ENCODE results near the gene COL5A1.

The COL5A1 gene

GRCh38 chr9:134793288-134794188 lies 151.9 kb downstream of the COL5A1 start:
- no peak for TF ChIP-seq CTCF (IDR thresholded peaks at IDR 0.05; ENCODE audit: poor library complexity, severe bottlenecking)
- H3K4me1 ChIP-seq (ENCODE audit: insufficient read depth, poor library complexity, severe bottlenecking), result no peaks in the 10 kb centered on the region
- no peaks in the 10 kb centered on the region for H3K9me3 ChIP-seq (ENCODE audit: severe bottlenecking)
- H3K4me3 ChIP-seq (ENCODE audit: severe bottlenecking), result no peak overlapping the region
- DNase-seq (ENCODE audit: low spot score), result no peak
- H3K36me3 ChIP-seq (ENCODE audit: low read depth), result no peaks in the 10 kb centered on the region
- no peaks in the 10 kb centered on the region for H3K27me3 ChIP-seq (ENCODE audit: insufficient read depth, poor library complexity, severe bottlenecking)
- no peak overlapping the region for H3K27ac ChIP-seq (ENCODE audit: poor library complexity, severe bottlenecking)
- ATAC-seq (ENCODE audit: low read depth), result no peak

GRCh38 chr9:134794663-134795370 lies 153.2 kb downstream of the COL5A1 start:
- 0 out of 2 replicates have a peak, but pooled peaks cover 6% of the 10 kb centered on the region for H3K36me3 ChIP-seq (ENCODE audit: low read depth)
- no peaks in the 10 kb centered on the region for H3K9me3 ChIP-seq (ENCODE audit: severe bottlenecking)
- no peak for DNase-seq (ENCODE audit: low spot score)
- H3K4me3 ChIP-seq (ENCODE audit: severe bottlenecking), result no peak overlapping the region
- no peaks in the 10 kb centered on the region for H3K27me3 ChIP-seq (ENCODE audit: insufficient read depth, poor library complexity, severe bottlenecking)
- ATAC-seq (ENCODE audit: low read depth), result no peak
- no peaks in the 10 kb centered on the region for H3K4me1 ChIP-seq (ENCODE audit: insufficient read depth, poor library complexity, severe bottlenecking)
- H3K27ac ChIP-seq (ENCODE audit: poor library complexity, severe bottlenecking), result no peak overlapping the region
- TF ChIP-seq CTCF (IDR thresholded peaks at IDR 0.05; ENCODE audit: poor library complexity, severe bottlenecking), result no peak

GRCh38 chr9:134795446-134795845 lies 153.8 kb downstream of the COL5A1 start:
- H3K36me3 ChIP-seq (ENCODE audit: low read depth), result 0 out of 2 replicates have a peak, but pooled peaks cover 7% of the 10 kb centered on the region
- no peak overlapping the region for H3K27ac ChIP-seq (ENCODE audit: poor library complexity, severe bottlenecking)
- no peaks in the 10 kb centered on the region for H3K9me3 ChIP-seq (ENCODE audit: severe bottlenecking)
- no peak overlapping the region for H3K4me3 ChIP-seq (ENCODE audit: severe bottlenecking)
- DNase-seq (ENCODE audit: low spot score) (no peak), ATAC-seq (ENCODE audit: low read depth) (no peak)
- no peaks in the 10 kb centered on the region for H3K27me3 ChIP-seq (ENCODE audit: insufficient read depth, poor library complexity, severe bottlenecking)
- TF ChIP-seq CTCF (IDR thresholded peaks at IDR 0.05; ENCODE audit: poor library complexity, severe bottlenecking), result no peak
- H3K4me1 ChIP-seq (ENCODE audit: insufficient read depth, poor library complexity, severe bottlenecking), result no peaks in the 10 kb centered on the region

GRCh38 chr9:134796882-134797281 lies 155.3 kb downstream of the COL5A1 start:
- H3K9me3 ChIP-seq (ENCODE audit: severe bottlenecking), result no peaks in the 10 kb centered on the region
- H3K27me3 ChIP-seq (ENCODE audit: insufficient read depth, poor library complexity, severe bottlenecking), result no peaks in the 10 kb centered on the region
- H3K4me1 ChIP-seq (ENCODE audit: insufficient read depth, poor library complexity, severe bottlenecking), result no peaks in the 10 kb centered on the region
- DNase-seq (ENCODE audit: low spot score), result no peak
- ATAC-seq (ENCODE audit: low read depth), result no peak
- TF ChIP-seq CTCF (IDR thresholded peaks at IDR 0.05; ENCODE audit: poor library complexity, severe bottlenecking), result no peak
- no peak overlapping the region for H3K27ac ChIP-seq (ENCODE audit: poor library complexity, severe bottlenecking)
- H3K36me3 ChIP-seq (ENCODE audit: low read depth), result 0 out of 2 replicates have a peak, but pooled peaks cover 7% of the 10 kb centered on the region
- no peak overlapping the region for H3K4me3 ChIP-seq (ENCODE audit: severe bottlenecking)

Measured in RWPE2 (cell line).